Thymus (tissue), 11 donors: ENCODE results near the gene DAZAP1. TPM values are rescaled to one million over a fixed set of nuclear protein-coding genes. Genes with fewer than 3 reads are reported as not detected.

ENCODE experiments used
- DNase-seq, 9 donors: peaks; one replicate each; pipeline ENCODE4 v3.0.0-alpha.2; 2013; ENCODE audit warnings: low spot score in 9 of 9, low read depth in 6 of 9, missing footprints in 1 of 9
- H3K27ac ChIP-seq, 2 donors: one replicate each; pipeline ENCODE4 v1.5.1; 2013; ENCODE audit warnings: control low read depth in 1 of 2, low read depth in 1 of 2, low read length in 1 of 2, mild to moderate bottlenecking in 1 of 2, moderate library complexity in 1 of 2
- H3K27me3 ChIP-seq, 2 donors: one replicate each; pipeline ENCODE4 v1.5.1; 2013; ENCODE audit warnings: low read length in 1 of 2; ENCODE audit not compliant: control insufficient read depth in 2 of 2, insufficient read depth in 1 of 2
- H3K36me3 ChIP-seq, 2 donors: one replicate each; pipeline ENCODE4 v1.5.1; 2013; ENCODE audit warnings: low read length in 1 of 2, mild to moderate bottlenecking in 1 of 2, moderate library complexity in 1 of 2; ENCODE audit not compliant: control insufficient read depth in 2 of 2, insufficient read depth in 2 of 2
- H3K4me1 ChIP-seq, 2 donors: one replicate each; pipeline ENCODE4 v1.5.1; 2013; ENCODE audit warnings: low read length in 2 of 2; ENCODE audit not compliant: control insufficient read depth in 2 of 2, insufficient read depth in 2 of 2
- H3K4me3 ChIP-seq, 2 donors: one replicate each; pipeline ENCODE4 v1.5.1; 2013; ENCODE audit warnings: low read length in 2 of 2, control low read depth in 1 of 2, mild to moderate bottlenecking in 1 of 2
- H3K9me3 ChIP-seq, 2 donors: one replicate each; pipeline ENCODE4 v1.5.1; 2013; ENCODE audit warnings: low read length in 1 of 2, mild to moderate bottlenecking in 1 of 2; ENCODE audit not compliant: control insufficient read depth in 2 of 2, insufficient read depth in 1 of 2
- WGBS: extraction: QIAGEN DNeasy Blood & Tissue Kit; methylation state at CpG from one replicate; pipeline ENCODE4 v1.1.7; 2013; 5-methylcytosine and 5-hydroxymethylcytosine counted together
- polyA plus RNA-seq: library from polyadenylated mRNA; stranded (reverse); fragments of 200-250 nt; gene quantifications from one replicate; pipeline ENCODE4 v1.2.3, GENCODE V29; 2013
- total RNA-seq: library from RNA; stranded (reverse); fragments of 120-200 nt; gene quantifications from one replicate; pipeline ENCODE4 v1.2.4, GENCODE V29; 2013
- donor health status: healthy.

Gene DAZAP1
- total and polyA plus RNA-seq, 2 donors: 67.8 to 112 TPM

GRCh38 chr19:1440418-1440801 lies 33.0 kb downstream of the DAZAP1 start:
- 96% methylated on average over 15 of the region's 15 CpGs for WGBS
- Histone ChIP-seq H3K9me3 (peaks cover 0 to 3% of the 10 kb centered on the region in 2 donors), H3K4me1 (peaks cover 7 to 17% of the 10 kb centered on the region in 2 donors), H3K27me3 (peaks cover 6 to 16% of the 10 kb centered on the region in 2 donors), H3K4me3 (no peak overlapping the region), H3K36me3 (peaks cover 30 to 33% of the 10 kb centered on the region in 2 donors), H3K27ac (no peak overlapping the region)
- no peak for DNase-seq

- H3K9me3 ChIP-seq: peaks cover 0 to 3% of the 10 kb centered on the region in 2 donors
- no peak overlapping the region for H3K4me3 ChIP-seq
- no peak for DNase-seq
- H3K27me3 ChIP-seq: peaks cover 12 to 22% of the 10 kb centered on the region in 2 donors
- peaks cover 7 to 17% of the 10 kb centered on the region in 2 donors for H3K4me1 ChIP-seq
- H3K27ac ChIP-seq: no peak overlapping the region
- WGBS: 98% methylated on average over 9 of the region's 9 CpGs
- peaks cover 27 to 30% of the 10 kb centered on the region in 2 donors for H3K36me3 ChIP-seq
Measured at GRCh38 chr19:1441022-1441426, 33.6 kb downstream of the DAZAP1 start.

GRCh38 chr19:1441677-1442438 lies 34.5 kb downstream of the DAZAP1 start:
- 97% methylated on average over 25 of the region's 25 CpGs for WGBS
- H3K4me1 ChIP-seq: peaks cover 7 to 17% of the 10 kb centered on the region in 2 donors
- H3K9me3 ChIP-seq: peaks cover 0 to 5% of the 10 kb centered on the region in 2 donors
- peaks cover 21 to 31% of the 10 kb centered on the region in 2 donors for H3K27me3 ChIP-seq
- H3K4me3 ChIP-seq: no peak overlapping the region
- H3K27ac ChIP-seq: no peak overlapping the region
- DNase-seq: no peak
- H3K36me3 ChIP-seq: peaks cover 27 to 30% of the 10 kb centered on the region in 2 donors

- peak in 8 of 9 donors; percentile 32 to 80 (median 60) for DNase-seq
- Histone ChIP-seq H3K4me1 (peaks cover 0 to 6% of the 10 kb centered on the region in 2 donors), H3K4me3 (peak overlapping the region; percentile 41 to 48), H3K9me3 (peaks cover 0 to 12% of the 10 kb centered on the region in 2 donors), H3K36me3 (peaks cover 17 to 20% of the 10 kb centered on the region in 2 donors), H3K27ac (no peak overlapping the region), H3K27me3 (peaks cover 53 to 66% of the 10 kb centered on the region in 2 donors)
- WGBS: 4% methylated on average over 70 of the region's 70 CpGs
Measured at GRCh38 chr19:1445185-1445931, 38.0 kb downstream of the DAZAP1 start.

GRCh38 chr19:1445932-1446712 lies 38.7 kb downstream of the DAZAP1 start:
- WGBS: 5% methylated on average over 99 of the region's 99 CpGs

GRCh38 chr19:1446713-1447481 lies 39.5 kb downstream of the DAZAP1 start:
- H3K27ac ChIP-seq: no peak overlapping the region
- DNase-seq: peak in 2 of 9 donors; percentile 44 to 47
- 5% methylated on average over 62 of the region's 63 CpGs for WGBS

More at GRCh38 chr19:1445932-1446712, 38.7 kb downstream of the DAZAP1 start:
- DNase-seq: no peak
- no peak overlapping the region for H3K27ac ChIP-seq
- H3K4me1 ChIP-seq: peaks cover 0 to 7% of the 10 kb centered on the region in 2 donors
- peaks cover 60 to 73% of the 10 kb centered on the region in 2 donors for H3K27me3 ChIP-seq
- H3K4me3 ChIP-seq: peak overlapping the region in 1 of 2 donors; percentile 21
- H3K36me3 ChIP-seq: peaks cover 9 to 12% of the 10 kb centered on the region in 2 donors
- H3K9me3 ChIP-seq: peaks cover 0 to 19% of the 10 kb centered on the region in 2 donors

GRCh38 chr19:1447504-1447903 lies 40.1 kb downstream of the DAZAP1 start:
- Histone ChIP-seq H3K27me3 (peaks cover 72 to 87% of the 10 kb centered on the region in 2 donors), H3K36me3 (no peaks in the 10 kb centered on the region), H3K4me1 (peaks cover 0 to 7% of the 10 kb centered on the region in 2 donors), H3K9me3 (peaks cover 0 to 19% of the 10 kb centered on the region in 2 donors), H3K27ac (no peak overlapping the region), H3K4me3 (no peak overlapping the region)
- WGBS: 33% methylated on average over 4 of the region's 4 CpGs
- no peak for DNase-seq

More at GRCh38 chr19:1446713-1447481, 39.5 kb downstream of the DAZAP1 start:
- peaks cover 0 to 19% of the 10 kb centered on the region in 2 donors for H3K9me3 ChIP-seq
- peaks cover 4% of the 10 kb centered on the region in 2 donors for H3K36me3 ChIP-seq
- H3K4me1 ChIP-seq: peaks cover 0 to 7% of the 10 kb centered on the region in 2 donors
- peaks cover 68 to 81% of the 10 kb centered on the region in 2 donors for H3K27me3 ChIP-seq
- no peak overlapping the region for H3K4me3 ChIP-seq

- Histone ChIP-seq H3K36me3 (no peaks in the 10 kb centered on the region), H3K27me3 (peaks cover 74 to 92% of the 10 kb centered on the region in 2 donors), H3K9me3 (peaks cover 0 to 19% of the 10 kb centered on the region in 2 donors), H3K27ac (no peak overlapping the region), H3K4me3 (no peak overlapping the region), H3K4me1 (peaks cover 0 to 7% of the 10 kb centered on the region in 2 donors)
- no peak for DNase-seq
- 92% methylated on average over 9 of the region's 9 CpGs for WGBS
Measured at GRCh38 chr19:1447944-1448343, 40.6 kb downstream of the DAZAP1 start.
